Mucosa of rectum (tissue), 2 donors: ENCODE results near the gene IRGC.

Experiments used
- H3K27ac ChIP-seq, 2 donors: one replicate each; pipeline ENCODE4 v1.7.0; 2013; ENCODE audit warnings: inconsistent platforms in 2 of 2, low read depth in 2 of 2, low read length in 2 of 2
- H3K27me3 ChIP-seq, 2 donors: one replicate each; pipeline ENCODE4 v1.7.0; 2013; ENCODE audit warnings: low read length in 2 of 2; ENCODE audit not compliant: control insufficient read depth in 2 of 2, insufficient read depth in 2 of 2
- H3K36me3 ChIP-seq, 2 donors: one replicate each; pipeline ENCODE4 v1.7.0; 2013; ENCODE audit warnings: low read length in 2 of 2; ENCODE audit not compliant: control insufficient read depth in 2 of 2, insufficient read depth in 2 of 2
- H3K4me1 ChIP-seq, 2 donors: one replicate each; pipeline ENCODE4 v1.7.0; 2013; ENCODE audit warnings: low read length in 2 of 2, mild to moderate bottlenecking in 1 of 2; ENCODE audit not compliant: control insufficient read depth in 2 of 2, insufficient read depth in 2 of 2
- H3K4me3 ChIP-seq, 2 donors: one replicate each; pipeline ENCODE4 v1.7.0; 2013; ENCODE audit warnings: low read length in 2 of 2
- H3K9ac ChIP-seq, 2 donors: one replicate each; pipeline ENCODE4 v1.7.0; 2013; ENCODE audit warnings: low read length in 2 of 2, low read depth in 1 of 2, mild to moderate bottlenecking in 1 of 2
- H3K9me3 ChIP-seq, 2 donors: one replicate each; pipeline ENCODE4 v1.7.0; 2013; ENCODE audit warnings: low read length in 2 of 2; ENCODE audit not compliant: control insufficient read depth in 2 of 2
- donor health status: healthy.
- donor health status: Normal muscosa, but diverticular disease.

Gene IRGC

DNA sequence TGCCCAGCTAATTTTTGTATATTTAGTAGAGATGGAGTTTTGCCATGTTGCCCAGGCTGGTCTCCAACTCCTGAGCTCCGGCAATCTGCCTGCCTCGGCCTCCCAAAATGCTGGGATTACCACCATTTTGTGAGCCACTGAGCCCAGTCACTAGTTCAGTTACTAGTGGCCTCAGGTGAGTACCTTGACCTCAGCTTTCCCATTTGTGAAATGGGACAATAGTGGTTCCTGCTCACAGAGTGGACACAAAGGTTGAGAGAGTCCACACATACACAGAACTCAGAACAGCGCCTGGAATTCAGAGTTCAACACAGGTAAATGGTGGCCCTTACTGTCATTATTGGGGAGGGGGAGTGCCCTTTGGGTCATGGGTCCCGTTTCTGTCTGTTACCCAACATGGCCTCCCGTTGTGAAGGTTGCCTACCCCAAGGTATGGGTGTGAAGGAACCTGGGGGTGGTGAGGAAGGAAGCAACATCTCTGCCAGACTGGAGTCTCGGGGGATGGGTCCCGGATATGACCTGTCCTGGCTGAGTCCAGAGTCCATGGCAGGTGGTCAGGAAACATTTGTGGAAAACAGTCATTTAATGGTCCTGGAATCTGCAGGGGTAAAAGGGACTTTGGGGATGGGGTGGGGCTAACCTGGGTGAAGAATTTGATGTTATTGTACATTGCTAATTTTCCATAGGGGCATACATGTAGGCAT lies 11.7 kb upstream of the IRGC start:
- Histone ChIP-seq H3K27ac (no peak overlapping the region), H3K9ac (no peak overlapping the region), H3K4me3 (no peak overlapping the region), H3K4me1 (peaks cover 15 to 22% of the 10 kb centered on the region in 2 donors), H3K36me3 (no peaks in the 10 kb centered on the region), H3K27me3 (peaks cover 0 to 2% of the 10 kb centered on the region in 2 donors), H3K9me3 (peaks cover 0 to 4% of the 10 kb centered on the region in 2 donors)

DNA sequence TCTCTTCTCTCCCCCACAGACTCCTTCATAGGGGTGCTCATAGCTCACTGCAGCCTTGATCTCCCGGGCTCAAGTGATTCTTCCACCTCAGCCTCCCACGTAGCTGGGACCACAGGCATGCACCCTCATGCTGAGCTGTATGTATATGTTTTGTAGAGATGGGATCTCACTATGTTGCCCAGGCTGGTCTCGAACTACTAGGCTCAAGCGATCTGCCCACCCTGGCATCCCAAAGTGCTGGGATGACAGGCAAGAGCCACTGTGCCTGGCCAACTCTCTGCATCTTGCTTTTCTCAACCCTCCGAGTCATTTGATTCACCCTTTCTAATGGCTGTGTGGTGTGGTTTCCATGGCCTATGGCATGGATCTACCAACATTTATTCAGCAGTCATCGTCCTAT lies 10.1 kb upstream of the IRGC start:
- H3K36me3 ChIP-seq: no peaks in the 10 kb centered on the region
- H3K9me3 ChIP-seq: peaks cover 0 to 4% of the 10 kb centered on the region in 2 donors
- H3K27me3 ChIP-seq: no peaks in the 10 kb centered on the region
- no peak overlapping the region for H3K27ac ChIP-seq
- H3K4me1 ChIP-seq: peaks cover 2 to 10% of the 10 kb centered on the region in 2 donors
- H3K9ac ChIP-seq: no peak overlapping the region
- H3K4me3 ChIP-seq: no peak overlapping the region

DNA sequence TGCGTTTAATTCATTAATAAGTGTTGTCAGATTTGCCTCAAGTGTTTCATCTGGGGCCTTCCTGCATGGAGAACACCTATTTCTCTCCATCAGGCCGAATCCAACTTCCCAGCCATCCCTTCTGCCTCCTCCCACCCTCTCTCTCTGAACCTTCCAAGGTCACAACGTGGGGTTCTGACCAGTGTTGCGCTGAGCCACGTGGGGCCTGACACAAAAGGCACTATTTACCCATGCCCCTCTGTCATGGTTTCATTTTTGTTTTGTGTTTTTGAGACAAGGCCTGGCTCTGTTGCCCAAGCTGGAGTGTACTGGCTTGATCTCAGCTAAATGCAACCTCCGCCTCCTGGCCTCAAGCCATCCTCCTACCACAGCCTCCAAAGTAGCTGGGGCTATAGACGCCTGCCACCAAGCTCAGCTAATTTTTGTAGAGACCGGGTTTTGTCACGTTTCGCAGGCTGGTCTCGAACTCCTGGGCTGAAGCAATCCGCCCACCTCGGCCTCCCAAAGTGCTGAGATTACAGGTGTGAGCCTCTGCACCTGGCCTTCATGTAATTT lies 8.6 kb upstream of the IRGC start:
- Histone ChIP-seq H3K27ac (no peak overlapping the region), H3K4me1 (peaks cover 0 to 4% of the 10 kb centered on the region in 2 donors), H3K4me3 (no peak overlapping the region), H3K36me3 (no peaks in the 10 kb centered on the region), H3K9me3 (peaks cover 0 to 4% of the 10 kb centered on the region in 2 donors), H3K9ac (no peak overlapping the region), H3K27me3 (no peaks in the 10 kb centered on the region)

DNA sequence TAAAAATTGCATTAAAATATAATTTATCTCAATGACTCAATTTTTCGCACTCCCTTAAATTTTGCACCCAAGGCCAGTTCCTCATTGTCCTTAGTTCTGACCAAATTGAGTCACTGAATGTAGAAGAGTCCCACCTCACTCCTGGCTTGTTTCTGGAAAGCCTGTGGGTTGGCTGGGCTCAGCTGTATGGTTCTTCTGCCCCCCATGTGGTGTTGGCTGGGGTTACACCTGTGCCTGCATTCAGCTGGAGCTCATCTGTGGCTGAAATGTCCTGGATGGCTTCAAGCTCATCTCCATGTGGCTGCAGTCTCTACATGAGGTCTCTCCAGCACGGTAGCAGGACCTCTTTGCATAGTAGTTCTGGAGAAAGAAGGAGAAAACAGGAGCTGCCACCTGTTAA lies 7.2 kb upstream of the IRGC start:
- Histone ChIP-seq H3K27ac (no peak overlapping the region), H3K9ac (no peak overlapping the region)

DNA sequence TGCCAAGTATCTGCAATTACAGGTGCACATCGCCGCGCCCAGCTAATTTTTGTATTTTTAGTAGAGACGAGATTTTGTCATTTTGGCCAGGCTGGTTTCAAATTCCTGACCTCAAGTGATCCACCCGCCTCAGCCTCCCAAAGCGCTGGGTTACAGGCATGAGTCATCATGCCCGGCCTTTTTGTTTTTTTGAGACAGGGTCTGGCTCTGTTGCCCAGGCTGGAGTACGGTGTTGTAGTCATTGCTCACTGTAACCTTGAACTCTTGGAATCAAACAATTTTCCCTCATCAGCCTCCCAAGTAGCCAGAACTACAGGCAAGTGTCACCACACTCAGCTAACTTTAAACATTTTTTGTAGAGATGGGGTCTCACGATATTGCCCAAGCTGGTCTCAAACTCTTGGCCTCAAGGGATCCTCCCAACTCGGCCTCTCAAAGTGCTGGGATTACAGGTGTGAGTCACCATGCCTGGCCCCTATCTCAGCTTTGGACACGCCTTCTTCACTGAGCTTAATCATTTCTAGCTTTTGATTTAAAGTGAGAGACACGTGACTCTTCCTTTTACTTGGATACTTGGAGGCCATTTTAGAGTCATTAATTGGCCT lies 4.0 kb upstream of the IRGC start:
- H3K4me3 ChIP-seq: no peak overlapping the region
- no peaks in the 10 kb centered on the region for H3K36me3 ChIP-seq
- no peak overlapping the region for H3K9ac ChIP-seq
- H3K27ac ChIP-seq: no peak overlapping the region
- no peaks in the 10 kb centered on the region for H3K27me3 ChIP-seq
- peaks cover 0 to 4% of the 10 kb centered on the region in 2 donors for H3K9me3 ChIP-seq
- peaks cover 10 to 14% of the 10 kb centered on the region in 2 donors for H3K4me1 ChIP-seq

More for the DNA sequence above, 7.2 kb upstream of the IRGC start:
- Histone ChIP-seq H3K9me3 (peaks cover 0 to 4% of the 10 kb centered on the region in 2 donors), H3K36me3 (no peaks in the 10 kb centered on the region), H3K4me3 (no peak overlapping the region), H3K4me1 (peaks cover 8 to 16% of the 10 kb centered on the region in 2 donors), H3K27me3 (no peaks in the 10 kb centered on the region)

DNA sequence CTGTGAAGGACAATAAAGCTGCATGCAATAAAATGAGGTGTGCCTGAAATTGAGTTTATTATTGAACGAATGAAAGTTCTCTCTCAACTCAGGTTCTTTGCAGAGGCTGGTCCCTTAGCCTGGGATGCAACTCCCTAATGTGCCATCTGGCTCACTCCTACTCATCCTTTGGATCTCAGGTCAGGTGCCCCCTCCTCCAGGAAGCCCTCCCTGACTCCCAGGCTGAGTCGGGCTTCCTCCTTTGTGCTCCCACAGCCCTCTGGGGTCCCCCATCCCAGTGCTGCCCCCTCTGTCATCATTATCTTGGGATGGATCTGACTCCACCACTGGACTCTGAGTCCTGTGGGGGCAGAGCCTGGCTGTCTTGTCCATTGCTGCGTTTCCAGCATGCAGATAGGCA lies 2.7 kb upstream of the IRGC start:
- H3K4me1 ChIP-seq: peaks cover 10 to 14% of the 10 kb centered on the region in 2 donors
- peaks cover 0 to 4% of the 10 kb centered on the region in 2 donors for H3K9me3 ChIP-seq
- H3K36me3 ChIP-seq: no peaks in the 10 kb centered on the region
- no peak overlapping the region for H3K4me3 ChIP-seq
- H3K27ac ChIP-seq: no peak overlapping the region
- no peak overlapping the region for H3K9ac ChIP-seq
- no peaks in the 10 kb centered on the region for H3K27me3 ChIP-seq

DNA sequence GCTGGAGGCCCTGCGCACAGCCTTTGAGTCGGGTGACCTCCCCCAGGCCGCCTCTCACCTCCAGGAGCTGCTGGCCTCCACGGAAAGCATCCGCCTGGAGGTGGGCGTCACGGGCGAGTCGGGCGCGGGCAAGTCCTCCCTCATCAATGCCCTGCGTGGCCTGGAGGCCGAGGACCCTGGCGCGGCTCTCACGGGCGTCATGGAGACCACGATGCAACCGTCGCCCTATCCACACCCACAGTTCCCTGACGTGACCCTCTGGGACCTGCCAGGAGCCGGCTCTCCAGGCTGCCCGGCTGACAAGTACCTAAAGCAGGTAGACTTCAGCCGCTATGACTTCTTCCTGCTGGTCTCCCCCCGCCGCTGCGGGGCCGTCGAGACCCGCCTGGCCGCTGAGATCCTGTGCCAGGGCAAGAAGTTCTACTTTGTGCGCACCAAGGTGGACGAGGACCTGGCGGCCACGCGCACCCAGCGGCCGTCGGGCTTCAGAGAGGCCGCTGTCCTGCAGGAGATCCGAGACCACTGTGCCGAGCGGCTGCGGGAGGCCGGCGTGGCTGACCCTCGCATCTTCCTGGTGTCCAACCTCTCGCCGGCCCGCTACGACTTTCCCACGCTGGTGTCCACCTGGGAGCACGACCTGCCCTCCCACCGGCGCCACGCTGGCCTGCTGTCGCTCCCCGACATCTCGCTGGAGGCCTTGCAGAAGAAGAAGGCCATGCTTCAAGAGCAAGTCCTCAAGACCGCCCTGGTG lies 2.9 kb downstream of the IRGC start:
- Histone ChIP-seq H3K27me3 (no peaks in the 10 kb centered on the region), H3K4me1 (peaks cover under 1% of the 10 kb centered on the region in 2 donors), H3K36me3 (no peaks in the 10 kb centered on the region), H3K9ac (no peak overlapping the region), H3K4me3 (no peak overlapping the region), H3K9me3 (no peaks in the 10 kb centered on the region), H3K27ac (no peak overlapping the region)

DNA sequence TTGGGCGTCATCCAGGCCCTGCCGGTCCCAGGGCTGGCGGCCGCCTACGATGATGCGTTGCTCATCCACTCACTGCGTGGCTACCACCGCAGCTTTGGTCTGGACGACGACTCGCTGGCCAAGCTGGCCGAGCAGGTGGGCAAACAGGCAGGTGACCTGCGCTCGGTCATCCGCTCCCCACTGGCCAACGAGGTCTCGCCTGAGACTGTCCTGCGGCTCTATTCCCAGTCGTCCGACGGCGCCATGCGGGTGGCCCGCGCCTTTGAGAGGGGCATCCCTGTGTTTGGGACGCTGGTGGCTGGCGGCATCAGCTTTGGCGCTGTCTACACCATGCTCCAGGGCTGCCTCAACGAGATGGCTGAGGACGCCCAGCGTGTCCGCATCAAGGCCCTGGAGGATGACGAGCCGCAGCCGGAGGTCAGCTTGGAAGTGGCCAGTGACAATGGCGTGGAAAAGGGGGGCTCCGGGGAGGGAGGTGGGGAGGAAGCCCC lies 3.5 kb downstream of the IRGC start:
- Histone ChIP-seq H3K27ac (no peak overlapping the region), H3K9me3 (no peaks in the 10 kb centered on the region), H3K4me1 (no peaks in the 10 kb centered on the region), H3K4me3 (no peak overlapping the region), H3K9ac (no peak overlapping the region), H3K27me3 (no peaks in the 10 kb centered on the region), H3K36me3 (no peaks in the 10 kb centered on the region)

DNA sequence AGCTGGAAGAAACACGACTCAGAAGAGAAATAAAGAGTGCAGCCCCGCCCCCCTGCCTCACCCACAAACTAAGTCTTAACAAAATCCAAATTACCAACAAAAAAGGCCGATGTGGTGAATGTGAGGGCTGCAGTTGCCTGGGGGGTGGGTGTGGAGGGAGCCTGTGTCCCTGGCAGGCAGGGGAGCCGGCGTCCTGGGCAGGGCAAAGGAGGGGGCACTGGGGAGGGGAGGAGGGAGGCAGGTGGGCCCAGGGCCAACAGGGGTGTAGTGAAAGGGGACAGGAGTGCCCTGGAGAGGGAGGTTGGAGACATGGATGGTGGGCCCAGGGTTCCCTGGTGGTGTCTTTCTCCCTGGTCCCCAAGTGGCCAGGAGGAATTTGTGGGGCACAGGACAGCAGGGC lies 4.0 kb downstream of the IRGC start:
- H3K27ac ChIP-seq: no peak overlapping the region
- H3K9me3 ChIP-seq: no peaks in the 10 kb centered on the region
- no peaks in the 10 kb centered on the region for H3K4me1 ChIP-seq
- no peaks in the 10 kb centered on the region for H3K36me3 ChIP-seq
- H3K27me3 ChIP-seq: no peaks in the 10 kb centered on the region
- no peak overlapping the region for H3K9ac ChIP-seq
- no peak overlapping the region for H3K4me3 ChIP-seq

DNA sequence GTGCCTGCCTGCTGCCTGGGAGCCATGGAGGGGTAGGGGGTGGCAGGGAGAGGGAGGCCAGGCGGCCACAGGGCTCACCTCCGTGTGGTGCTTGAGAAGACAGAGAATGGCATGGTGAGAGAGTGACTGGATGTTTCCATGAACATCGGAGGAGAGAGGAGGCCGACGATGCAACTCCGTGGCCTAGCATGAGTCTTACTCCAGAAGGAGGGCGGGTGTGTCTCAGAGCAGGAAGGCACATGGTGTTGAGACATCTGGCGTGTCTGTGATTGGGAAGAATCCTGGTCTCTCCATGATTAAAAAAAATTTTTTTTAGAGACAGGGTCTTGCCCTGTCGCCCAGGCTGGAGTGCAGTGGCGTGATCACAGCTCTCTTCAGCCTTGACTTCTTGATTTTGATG lies 5.1 kb downstream of the IRGC start:
- no peaks in the 10 kb centered on the region for H3K9me3 ChIP-seq
- no peak overlapping the region for H3K27ac ChIP-seq
- H3K36me3 ChIP-seq: no peaks in the 10 kb centered on the region
- no peaks in the 10 kb centered on the region for H3K4me1 ChIP-seq
- no peak overlapping the region for H3K9ac ChIP-seq
- no peaks in the 10 kb centered on the region for H3K27me3 ChIP-seq
- no peak overlapping the region for H3K4me3 ChIP-seq
